Renal cortical epithelial cell (primary cell): Measurements from ENCODE around the gene DHFR. TPM values are rescaled to one million over a fixed set of nuclear protein-coding genes. Genes with fewer than 3 reads are reported as not detected.
"Not testable (repeated sequence)": the region's sequence is repeated elsewhere in the genome, so short reads cannot be mapped to it uniquely, and the experiment has no call there.

Experiments
- DNase-seq: peaks from one replicate; pipeline ENCODE4 v3.0.0-alpha.2; 2011; ENCODE audit warnings: low read depth
- total RNA-seq: library from RNA; depleted of rRNA; stranded (reverse); fragments of >200 nt; gene quantifications from 2 replicates; pipeline ENCODE4 v1.2.3, GENCODE V29; 2014

Gene DHFR
- total RNA-seq: 10.2 and 21.2 TPM in 2 replicates

DNA sequence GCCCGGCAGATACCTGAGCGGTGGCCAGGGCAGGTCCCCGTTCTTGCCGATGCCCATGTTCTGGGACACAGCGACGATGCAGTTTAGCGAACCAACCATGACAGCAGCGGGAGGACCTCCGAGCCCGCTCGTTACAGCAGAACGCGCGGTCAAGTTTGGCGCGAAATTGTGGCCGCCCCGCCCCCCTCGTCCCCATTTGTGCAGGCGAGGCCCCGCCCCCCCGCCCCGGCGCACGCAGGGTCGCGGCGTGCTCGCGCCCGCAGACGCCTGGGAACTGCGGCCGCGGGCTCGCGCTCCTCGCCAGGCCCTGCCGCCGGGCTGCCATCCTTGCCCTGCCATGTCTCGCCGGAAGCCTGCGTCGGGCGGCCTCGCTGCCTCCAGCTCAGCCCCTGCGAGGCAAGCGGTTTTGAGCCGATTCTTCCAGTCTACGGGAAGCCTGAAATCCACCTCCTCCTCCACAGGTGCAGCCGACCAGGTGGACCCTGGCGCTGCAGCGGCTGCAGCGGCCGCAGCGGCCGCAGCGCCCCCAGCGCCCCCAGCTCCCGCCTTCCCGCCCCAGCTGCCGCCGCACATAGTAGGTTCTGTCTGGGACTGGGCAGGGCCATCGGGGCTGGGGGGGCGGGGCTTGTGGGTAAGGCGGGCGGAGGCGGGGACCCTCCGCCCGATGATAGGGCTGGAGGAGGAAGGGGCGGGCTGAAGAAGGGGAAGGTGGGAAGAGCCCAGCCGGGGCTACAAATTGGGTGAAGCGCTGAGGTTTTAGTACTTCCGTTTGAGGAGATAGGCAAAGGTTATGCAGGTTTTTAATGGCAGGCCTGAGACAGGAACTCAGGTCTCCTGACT, at the start of gene DHFR, which contains the start of gene MSH3:
TSS of gene DHFR (minus strand) at position 593 of the 840 bp plus-strand sequence. CDS start at position 99, 494 bp downstream.
TSS of gene MSH3 (plus strand) at position 262 of the 840 bp plus-strand sequence. CDS start at position 338, 76 bp downstream.
- peak; percentile 85 for DNase-seq

DNA sequence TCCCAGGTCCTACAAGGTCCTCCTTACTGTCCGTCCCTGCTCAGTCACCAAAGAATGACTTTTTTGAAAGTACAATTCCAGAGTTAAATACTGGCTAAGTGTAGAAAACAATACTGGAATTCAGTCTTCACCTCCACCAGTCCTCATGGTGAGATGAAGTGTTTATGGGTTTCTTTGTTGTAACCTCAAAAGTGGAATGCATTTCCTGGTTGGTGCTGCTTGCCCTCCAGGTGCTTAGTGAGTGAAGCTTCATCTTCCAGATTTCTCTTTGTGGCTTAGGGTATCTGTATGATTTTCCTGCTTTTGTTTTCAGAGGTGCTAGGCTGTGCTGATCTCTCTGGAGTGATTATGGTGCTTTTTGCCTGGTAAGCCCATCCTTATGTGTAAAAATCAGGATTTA, 49.4 kb upstream of the DHFR start:
- DNase-seq: no peak

DNA sequence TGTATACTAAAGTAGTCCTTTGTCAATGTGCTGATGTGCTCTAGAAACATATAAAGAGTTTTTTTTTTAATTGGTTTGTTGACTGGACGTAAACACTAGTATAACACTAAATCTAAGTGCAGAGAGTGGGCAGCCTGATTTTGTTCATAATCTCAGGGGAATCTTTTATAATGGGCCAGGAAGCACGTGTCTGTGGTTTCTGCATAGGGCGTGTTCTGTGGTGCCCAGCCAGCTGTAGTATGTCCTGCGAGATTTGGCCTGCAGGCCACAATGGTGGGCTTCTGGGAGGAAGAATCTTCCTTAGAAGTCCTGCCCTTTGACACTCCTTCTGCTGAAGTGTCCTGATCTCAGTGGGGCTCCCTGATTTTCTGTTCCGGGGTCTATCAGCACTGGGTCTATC, 49.0 kb upstream of the DHFR start:
- no peak for DNase-seq

DNA sequence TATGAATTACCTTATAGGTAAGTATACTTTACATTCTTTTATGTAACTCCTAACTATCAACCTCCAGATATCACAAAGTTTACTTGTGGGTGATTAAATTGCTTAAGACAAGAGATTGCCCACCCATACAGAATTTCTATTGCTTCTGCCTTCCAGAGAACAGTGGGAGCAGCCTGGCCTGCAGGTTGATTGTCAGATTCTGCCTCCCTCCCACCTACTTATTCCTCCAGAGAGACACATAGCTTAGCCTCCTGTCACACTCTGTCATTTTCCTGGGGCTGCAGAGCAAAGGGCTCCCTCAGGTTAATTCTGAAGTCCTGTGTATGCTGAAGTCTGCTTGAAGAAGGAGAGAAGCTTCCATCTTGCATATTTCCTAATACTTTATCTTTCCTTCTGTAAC, 48.5 kb upstream of the DHFR start:
- no peak for DNase-seq

DNA sequence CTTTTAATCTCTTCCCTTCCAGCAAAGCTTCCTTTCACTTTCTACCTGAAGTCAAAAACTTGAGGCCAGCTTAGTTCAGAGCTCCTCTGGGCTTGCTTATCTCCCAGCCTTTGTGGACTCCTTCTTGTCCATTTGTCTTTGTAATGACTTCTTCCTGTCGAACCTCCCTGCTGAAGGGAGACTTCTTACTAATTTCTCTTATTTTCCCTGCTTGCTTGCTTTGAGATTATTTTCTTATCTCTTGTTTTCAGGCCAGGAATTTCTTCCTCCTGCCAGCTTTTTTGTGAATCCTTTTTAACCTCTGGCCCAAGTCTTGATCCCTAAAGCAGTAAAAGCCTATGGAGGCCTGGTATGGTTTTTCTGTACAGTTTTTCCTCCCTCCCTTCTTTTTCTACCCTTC, 46.8 kb upstream of the DHFR start:
- no peak for DNase-seq

DNA sequence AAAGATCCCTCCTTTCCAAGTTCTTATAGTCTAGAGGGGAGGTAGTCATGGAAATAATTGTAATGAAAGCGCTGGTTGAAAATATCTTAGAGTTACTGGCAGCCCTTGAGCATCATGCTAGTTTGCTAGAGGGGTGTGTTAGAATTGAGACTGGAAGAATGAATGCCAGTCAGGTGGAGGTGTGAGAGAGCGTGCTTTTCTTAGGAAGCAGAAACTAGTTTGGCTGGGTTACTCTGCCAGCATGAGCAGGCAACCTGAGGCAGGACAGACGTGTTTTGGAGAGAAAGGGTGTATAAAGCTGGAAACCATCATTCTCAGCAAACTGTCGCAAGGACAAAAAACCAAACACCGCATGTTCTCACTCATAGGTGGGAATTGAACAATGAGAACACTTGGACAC, 43.6 kb upstream of the DHFR start:
- no peak for DNase-seq

DNA sequence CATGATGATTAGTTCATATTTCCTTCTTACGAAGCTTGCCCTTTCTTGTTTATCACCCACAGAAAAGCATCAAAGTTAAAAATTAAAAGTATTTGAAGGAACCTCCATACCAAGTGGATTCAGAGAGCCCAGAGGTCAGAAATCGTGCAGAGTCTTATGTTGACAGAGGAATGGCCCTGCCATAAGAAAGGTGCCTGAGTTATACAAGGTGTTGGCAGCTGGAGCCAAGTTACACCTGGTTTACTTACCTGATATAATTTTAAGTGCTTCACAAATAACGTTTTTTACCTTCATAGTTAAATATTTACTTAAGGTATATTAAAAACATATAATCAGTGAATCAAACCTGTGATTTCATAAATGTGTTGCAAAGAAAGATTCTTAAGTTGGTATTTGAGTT, 42.3 kb upstream of the DHFR start:
- no peak for DNase-seq

DNA sequence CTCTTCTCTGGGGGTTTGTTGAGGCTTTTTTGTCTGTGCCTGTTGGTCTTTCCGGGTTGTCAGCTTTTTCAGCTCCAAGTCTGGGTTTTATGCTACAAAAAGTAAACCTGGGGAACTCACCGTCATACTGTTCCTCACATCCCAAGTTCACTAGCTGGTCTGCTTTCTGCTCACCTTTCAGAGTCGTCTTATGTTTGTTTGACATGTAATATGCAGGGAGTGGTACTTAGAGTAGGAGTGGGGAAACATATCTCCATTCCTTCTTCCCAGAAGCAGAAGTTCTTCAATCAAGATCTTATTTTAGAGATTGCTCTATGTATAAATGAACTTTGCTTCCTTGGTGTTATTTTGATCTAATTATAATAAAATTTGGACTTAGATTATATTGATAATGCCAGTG, 41.7 kb upstream of the DHFR start:
- no peak for DNase-seq

DNA sequence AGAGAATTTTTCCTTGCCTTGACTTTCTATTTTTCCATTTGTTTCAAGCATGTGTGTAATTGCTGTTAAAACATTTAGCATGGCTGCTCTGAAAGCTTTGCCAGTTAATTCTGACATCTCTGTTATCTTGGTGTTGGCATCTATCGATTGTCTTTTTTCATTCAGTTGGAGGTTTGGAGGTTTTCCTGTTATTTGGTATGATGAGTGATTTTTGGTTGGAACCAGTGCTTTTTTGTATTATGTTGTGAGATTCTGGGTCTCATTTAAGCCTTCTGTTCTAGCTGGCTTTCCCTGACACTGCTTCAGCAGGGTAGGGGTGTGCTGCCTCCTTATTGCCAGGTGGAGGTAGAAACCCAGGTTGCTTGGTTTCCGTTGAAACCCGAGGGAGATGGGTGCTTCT, 40.9 kb upstream of the DHFR start:
- DNase-seq: no peak

DNA sequence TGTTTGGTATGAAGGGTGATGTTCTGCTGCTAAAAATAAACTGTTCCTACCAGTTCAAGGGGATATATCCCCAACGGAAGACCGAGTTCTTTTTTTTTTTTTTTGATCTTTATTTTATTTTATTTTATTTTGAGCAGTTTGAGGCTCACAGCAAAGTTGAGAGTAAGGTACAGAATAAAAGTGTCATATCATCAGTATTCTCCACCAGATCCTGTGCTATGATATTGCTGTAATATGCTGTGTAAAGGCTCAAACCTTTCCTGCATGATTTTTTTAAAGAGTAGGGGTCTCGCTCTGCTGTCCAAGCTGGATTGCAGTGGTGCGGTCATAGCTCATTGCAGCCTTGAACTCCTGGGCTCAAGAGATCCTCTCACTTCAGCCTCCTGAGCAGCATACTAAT, 34.8 kb upstream of the DHFR start:
- DNase-seq: no peak

DNA sequence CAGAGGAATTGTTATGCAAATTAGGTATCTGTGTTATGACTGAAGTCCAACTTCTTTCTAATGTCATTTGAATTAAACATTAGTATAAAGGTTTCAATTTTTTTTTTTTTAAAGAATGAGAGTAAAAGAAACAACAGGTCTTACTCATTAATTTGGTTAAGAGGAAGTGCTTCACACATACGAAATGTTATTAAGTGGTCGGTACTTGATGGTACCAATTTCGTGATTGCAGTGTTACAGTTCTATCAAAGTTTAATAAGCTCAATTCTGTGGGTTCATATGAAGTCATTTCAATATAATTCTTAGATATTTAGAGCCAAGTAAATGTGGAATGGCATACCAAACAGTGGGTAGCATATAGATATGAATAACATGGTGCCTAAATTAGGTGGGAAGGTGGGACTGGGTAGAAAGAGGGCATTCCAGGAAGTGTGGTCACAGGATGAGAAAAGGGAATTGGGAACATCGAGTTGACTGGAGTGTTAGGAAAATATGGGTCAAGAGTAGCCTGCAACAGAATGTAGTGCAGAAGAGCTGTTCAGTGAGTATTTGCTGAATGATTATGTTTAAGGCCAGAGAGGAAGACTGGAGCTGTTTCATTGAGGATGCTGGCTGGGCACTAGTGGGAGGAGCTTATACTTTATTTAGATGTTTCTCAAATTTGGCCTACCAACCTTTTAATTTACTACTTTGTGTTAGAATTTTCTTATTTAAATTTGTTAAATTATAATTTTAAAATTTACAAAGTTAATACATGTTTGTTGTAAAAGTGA, 34.1 kb upstream of the DHFR start:
- no peak for DNase-seq

DNA sequence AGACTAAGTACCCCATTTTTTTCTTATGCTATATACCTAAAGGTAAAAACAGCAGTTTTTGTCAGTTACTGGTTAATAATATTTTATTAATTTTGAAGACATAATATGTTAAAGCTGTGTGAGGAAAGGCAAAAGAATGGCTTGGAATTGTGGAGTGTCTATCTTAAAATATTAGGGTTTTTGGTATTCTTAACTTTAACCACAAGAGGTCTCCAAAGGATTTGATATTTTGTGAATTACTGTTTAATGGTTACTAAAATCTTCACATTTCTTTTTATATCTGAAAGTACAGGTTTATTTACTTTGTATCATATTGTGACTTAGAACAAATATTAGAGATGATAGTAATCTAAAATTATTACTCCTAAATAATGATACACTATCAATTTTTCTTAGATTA, 32.0 kb upstream of the DHFR start:
- peak; percentile 34 for DNase-seq

DNA sequence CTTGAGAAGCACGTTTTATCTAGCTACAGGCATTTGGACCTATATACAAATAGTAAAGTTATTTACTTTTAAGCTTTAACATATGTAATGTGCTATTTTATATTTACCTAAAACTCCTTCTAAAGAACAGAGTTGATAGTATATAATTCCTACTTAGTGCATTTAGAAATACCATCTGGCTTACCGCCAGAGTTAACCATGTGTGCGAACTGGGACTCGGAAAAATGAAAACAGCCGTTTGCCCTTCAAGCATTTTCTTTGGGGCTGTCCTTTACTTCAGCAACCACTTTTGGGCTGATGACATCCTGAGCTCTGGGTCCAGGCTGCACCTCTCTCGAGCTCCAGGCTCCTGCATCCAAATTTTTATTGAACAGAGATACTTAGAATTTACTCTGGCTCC, 21.9 kb upstream of the DHFR start:
- DNase-seq: no peak

DNA sequence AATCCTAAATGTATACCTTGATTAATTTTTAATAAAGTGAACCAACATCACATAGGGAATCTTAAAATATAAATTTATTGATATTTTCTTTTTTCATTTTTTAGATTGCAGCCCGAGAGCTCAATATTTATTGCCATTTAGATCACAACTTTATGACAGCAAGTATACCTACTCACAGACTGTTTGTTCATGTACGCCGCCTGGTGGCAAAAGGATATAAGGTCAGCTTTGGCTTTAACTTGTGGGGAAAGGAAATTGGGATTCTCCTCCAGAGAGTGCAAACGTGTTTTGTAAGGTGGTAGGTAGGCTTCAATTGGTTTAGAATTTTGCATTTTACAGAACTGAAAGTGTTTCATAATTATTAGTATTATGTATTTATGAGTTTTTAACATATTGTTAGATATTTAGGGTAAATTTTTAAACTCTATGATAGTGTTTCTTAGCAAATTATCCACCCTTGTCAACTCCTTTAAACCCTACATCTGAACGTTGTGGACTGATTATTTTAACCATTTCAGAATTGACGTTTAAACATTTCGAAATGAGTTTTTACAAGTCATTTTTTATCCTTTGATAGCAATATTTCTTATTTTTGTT, 17.5 kb upstream of the DHFR start:
- peak; percentile 73 for DNase-seq

DNA sequence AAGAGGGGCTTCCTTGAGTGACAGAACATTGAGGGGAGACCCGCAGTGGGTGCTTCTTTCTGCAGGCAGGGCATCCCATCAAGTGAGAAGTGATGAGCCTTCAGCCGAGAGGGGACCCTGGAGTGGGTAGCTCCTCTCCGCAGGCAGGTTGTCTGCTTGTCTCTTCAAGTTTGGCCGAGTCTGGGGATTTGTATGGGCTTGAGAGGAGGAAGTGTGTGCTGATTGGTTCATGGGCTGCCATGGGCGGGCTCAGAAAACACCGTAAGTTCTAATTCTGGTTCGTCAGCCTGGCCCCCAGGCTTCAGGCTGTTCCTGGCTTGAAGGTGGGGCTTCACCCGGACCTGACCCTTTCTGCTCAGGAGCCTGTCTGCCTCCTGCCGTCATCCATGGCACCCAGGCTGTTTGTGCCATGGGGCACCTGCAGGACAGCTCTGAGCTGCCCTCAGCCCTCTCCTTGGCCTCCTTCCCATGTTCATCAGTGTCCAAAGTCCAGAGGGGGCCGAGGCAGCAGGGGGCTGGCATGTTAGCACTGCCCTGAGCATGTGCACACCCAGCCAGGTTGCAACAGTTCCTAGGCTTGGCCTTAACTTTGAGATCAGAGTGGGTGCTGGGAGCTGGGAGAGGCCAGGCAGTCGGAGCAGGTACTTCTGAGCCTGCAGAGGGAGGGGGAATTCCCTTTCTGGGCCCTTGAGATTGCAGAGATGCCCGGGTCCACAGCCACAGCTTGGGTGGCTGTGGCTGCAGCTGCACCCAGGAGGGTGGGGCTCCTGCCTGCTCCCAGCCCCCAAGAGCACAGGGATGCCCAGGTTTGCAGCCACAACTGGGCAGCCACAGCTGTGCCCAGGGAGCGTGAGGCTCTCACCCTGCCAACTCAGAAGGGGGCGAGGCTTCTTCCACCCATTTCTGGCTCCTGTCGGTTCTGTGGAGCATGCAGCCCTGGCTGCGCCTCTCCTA, 13.5 kb upstream of the DHFR start:
- no peak for DNase-seq

DNA sequence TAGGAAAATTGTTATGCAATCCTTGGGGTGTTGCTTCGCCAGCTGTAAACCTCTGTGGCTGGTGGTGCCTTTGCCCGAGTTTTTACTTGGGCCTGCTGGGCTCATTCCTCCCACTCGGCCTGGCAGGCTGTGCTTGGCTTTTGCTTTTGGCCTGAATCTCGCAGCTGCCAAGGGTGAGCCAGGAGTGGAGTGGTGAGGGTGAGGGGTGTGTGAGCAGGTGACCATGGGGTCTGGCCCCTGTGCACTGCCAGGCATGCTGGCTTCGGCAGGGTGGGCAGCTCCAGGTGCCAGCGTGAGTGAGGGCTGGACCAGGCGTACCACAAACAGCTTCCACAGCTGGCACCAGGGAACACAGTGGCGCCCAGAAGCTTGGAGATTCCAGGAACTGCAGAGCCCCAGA, 12.6 kb upstream of the DHFR start:
- DNase-seq: no peak

DNA sequence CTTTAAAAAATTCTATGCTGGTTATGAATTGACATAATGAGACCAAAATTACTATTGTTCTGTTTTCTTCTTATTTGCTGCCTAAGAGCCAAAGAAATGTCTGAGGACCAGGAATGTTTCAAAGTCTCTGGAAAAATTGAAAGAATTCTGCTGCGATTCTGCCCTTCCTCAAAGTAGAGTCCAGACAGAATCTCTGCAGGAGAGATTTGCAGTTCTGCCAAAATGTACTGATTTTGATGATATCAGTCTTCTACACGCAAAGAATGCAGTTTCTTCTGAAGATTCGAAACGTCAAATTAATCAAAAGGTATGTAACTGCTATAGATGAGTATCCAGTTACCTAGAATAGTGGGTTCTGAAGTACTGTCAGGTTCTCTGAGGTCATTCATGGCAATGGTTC, 10.3 kb upstream of the DHFR start:
- no peak for DNase-seq

DNA sequence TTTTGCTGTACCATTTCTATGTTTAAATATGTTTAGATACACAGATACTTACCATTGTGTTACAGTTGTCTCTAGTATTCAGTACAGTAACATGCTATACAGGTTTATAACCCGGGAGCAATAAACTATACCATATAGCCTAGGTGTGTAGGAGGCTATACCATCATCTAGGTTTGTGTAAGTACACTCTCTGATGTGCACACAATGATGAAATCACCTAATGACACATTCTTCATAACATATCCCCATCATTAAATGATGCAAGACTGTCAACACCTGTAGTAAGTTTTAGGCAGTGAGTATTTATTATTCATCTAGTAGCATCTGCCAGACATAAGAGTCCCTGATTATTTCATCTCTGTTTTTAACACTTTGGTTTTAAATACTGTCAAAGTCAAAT, 7.3 kb upstream of the DHFR start:
- no peak for DNase-seq

DNA sequence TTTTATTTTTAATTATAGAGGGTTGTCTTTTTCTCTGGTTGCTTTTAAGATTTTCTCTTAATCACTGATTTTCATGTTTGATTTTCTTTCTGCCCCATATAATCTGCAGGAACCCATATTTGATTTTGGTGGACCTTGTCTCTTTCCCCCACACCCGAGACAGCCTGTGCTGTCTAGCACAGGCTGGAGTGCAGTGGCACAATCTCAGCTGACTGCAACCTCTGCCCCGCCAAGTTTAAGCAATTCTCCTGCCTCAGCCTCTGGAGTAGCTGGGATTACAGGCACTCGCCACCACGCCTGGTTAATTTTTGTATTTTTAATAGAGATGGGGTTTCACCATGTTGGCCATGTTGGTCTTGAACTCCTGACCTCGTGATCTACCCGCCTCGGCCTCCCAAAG, 5.9 kb upstream of the DHFR start:
- not testable (repeated sequence) for DNase-seq

DNA sequence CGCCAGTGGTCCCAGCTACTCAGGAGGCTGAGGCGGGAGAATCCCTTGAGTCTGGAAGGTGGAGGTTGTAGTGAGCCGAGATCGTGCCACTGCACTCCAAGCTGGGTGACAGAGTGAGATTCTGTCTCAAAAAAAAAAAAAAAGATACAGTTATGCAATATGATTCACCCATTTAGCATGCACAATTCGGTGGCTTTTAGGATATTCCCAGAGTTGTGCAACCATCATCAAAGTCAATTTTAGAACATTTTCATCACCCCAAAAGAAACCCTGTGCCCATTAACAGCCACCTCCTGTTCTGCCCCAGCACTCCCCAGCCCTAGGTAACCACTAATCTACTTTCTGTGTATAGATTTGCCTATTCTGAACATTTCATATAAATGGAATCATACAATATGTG, 4.3 kb upstream of the DHFR start:
- no peak for DNase-seq

DNA sequence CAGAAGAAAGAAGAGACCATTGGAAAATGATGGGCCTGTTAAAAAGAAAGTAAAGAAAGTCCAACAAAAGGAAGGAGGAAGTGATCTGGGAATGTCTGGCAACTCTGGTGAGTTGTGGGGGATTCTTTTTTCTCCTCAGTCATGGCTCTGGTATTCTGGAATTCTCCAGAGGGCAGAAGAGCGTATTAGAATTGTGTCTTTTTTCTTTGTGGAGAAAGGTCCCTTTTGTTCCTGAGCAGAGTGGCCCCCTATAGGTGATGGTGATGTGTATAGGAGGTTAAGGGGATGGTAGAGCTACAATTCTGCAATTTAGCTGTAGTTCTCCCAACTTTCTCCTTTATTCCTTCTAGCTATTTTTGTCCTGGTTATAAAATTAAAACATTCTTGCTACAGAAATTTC, 1.6 kb upstream of the DHFR start:
- DNase-seq: no peak
